GM21423 (cell line): Measurements from ENCODE around the gene IRGM.
A peak's percentile ranks its signal among the peaks of the same experiment; 100 is the strongest.
"Not testable (repeated sequence)": the region's sequence is repeated elsewhere in the genome, so short reads cannot be mapped to it uniquely, and the experiment has no call there.

Experiments
- ATAC-seq: cut with Tn5 transposase; IDR thresholded peaks from one replicate; pipeline ENCODE4 v1.9.1; 2021; ENCODE audit warnings: mild to moderate bottlenecking, moderate library complexity; ENCODE audit not compliant: unreplicated experiment

Gene IRGM

GRCh38 chr5:150846308-150846653 lies at the start of gene IRGM:
IRGM (plus strand) TSS chr5:150846521; CDS start chr5:150848124, 1,603 bp downstream.
- ATAC-seq: not testable (repeated sequence)

- no peak for ATAC-seq
Measured at GRCh38 chr5:150797384-150797783, 48.9 kb upstream of the IRGM start.

GRCh38 chr5:150801117-150801927 lies 45.0 kb upstream of the IRGM start:
- no peak for ATAC-seq

- ATAC-seq: no peak
Measured at GRCh38 chr5:150804388-150804787, 41.9 kb upstream of the IRGM start.

GRCh38 chr5:150809363-150809762 lies 37.0 kb upstream of the IRGM start:
- no peak for ATAC-seq

GRCh38 chr5:150815010-150815409 lies 31.3 kb upstream of the IRGM start:
- no peak for ATAC-seq

GRCh38 chr5:150816946-150817345 lies 29.4 kb upstream of the IRGM start:
- no peak for ATAC-seq

GRCh38 chr5:150829744-150830143 lies 16.6 kb upstream of the IRGM start:
- no peak for ATAC-seq

GRCh38 chr5:150831821-150832220 lies 14.5 kb upstream of the IRGM start:
- not testable (repeated sequence) for ATAC-seq

- no peak for ATAC-seq
Measured at GRCh38 chr5:150836064-150836463, 10.3 kb upstream of the IRGM start.

GRCh38 chr5:150836703-150837102 lies 9.6 kb upstream of the IRGM start:
- no peak for ATAC-seq

GRCh38 chr5:150845185-150845859 lies 999 bp upstream of the IRGM start:
- ATAC-seq: not testable (repeated sequence)

GRCh38 chr5:150846654-150847333 lies 473 bp downstream of the IRGM start:
- ATAC-seq: peak; percentile 95

- no peak for ATAC-seq
Measured at GRCh38 chr5:150847334-150847695, 994 bp downstream of the IRGM start.

GRCh38 chr5:150848271-150848670 lies 1.9 kb downstream of the IRGM start:
- ATAC-seq: no peak

GRCh38 chr5:150851039-150851438 lies 4.7 kb downstream of the IRGM start:
- ATAC-seq: no peak

GRCh38 chr5:150853561-150853960 lies 7.2 kb downstream of the IRGM start:
- ATAC-seq: no peak

GRCh38 chr5:150856700-150857099 lies 10.4 kb downstream of the IRGM start:
- ATAC-seq: not testable (repeated sequence)

- ATAC-seq: no peak
Measured at GRCh38 chr5:150860246-150860821, 14.0 kb downstream of the IRGM start.

GRCh38 chr5:150862070-150862469 lies 15.7 kb downstream of the IRGM start:
- ATAC-seq: no peak

GRCh38 chr5:150879358-150879757 lies 33.0 kb downstream of the IRGM start:
- ATAC-seq: no peak
